Myometrial cell (primary cell): ENCODE data around the gene SERPINB4. TPM values are rescaled to one million over a fixed set of nuclear protein-coding genes. Genes with fewer than 3 reads are reported as not detected.

ENCODE experiments used
- total RNA-seq: library from RNA; depleted of rRNA; stranded (reverse); fragments of >200 nt; gene quantifications from 2 replicates; pipeline ENCODE4 v1.2.3, GENCODE V29; 2015

Gene SERPINB4
- total RNA-seq, result not detected in 2 replicates

DNA sequence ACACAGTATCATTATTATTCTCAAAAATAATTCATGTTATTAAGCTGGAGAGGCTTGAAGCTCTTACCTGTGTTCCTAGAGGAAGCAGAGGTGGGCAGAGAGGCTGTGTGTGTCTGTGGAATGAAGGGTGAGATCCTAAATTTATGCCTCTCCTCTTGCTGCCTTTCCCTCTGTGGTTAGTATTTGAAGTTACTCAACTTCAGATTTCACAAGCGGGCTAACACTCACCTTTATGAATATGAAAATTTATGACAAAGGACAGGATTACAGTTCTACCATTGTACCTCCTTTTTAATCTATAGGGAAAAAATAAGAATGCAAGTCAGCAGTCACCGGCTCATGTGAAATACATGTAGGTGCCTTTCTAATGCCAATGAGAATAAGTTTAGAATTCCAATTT lies at the start of gene SERPINB4:
SERPINB4 (minus strand) TSS at position 115 of the 400 bp plus-strand sequence. CDS start 679 bp downstream, outside the sequence.

DNA sequence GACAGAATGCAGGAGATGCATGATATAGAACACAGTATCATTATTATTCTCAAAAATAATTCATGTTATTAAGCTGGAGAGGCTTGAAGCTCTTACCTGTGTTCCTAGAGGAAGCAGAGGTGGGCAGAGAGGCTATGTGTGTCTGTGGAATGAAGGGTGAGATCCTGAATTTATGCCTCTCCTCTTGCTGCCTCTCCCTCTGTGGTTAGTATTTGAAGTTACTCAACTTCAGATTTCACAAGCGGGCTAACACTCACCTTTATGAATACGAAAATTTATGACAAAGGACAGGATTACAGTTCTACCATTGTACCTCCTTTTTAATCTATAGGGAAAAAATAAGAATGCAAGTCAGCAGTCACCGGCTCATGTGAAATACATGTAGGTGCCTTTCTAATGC lies 17.7 kb upstream of the SERPINB4 start, which contains the start of gene SERPINB3:
SERPINB3 (minus strand) TSS at position 144 of the 400 bp plus-strand sequence. CDS start 677 bp downstream, outside the sequence.

Other genes starting within 250 kb of the SERPINB4 start
- 26.8 and 30.5 TPM in 2 replicates for gene VPS4B, start 221.8 kb downstream of the SERPINB4 start, total RNA-seq
- gene SERPINB5, start 167.3 kb downstream of the SERPINB4 start, total RNA-seq, result not detected in 2 replicates
- gene SERPINB12, start 101.9 kb downstream of the SERPINB4 start, total RNA-seq, result not detected in 2 replicates
- gene SERPINB13, start 56.9 kb downstream of the SERPINB4 start, total RNA-seq, result not detected in 2 replicates
- gene SERPINB3, start 17.6 kb upstream of the SERPINB4 start, total RNA-seq, result not detected in 2 replicates
- gene SERPINB11, start 58.7 kb upstream of the SERPINB4 start, total RNA-seq, result not detected in 2 replicates
- gene SERPINB7, start 131.2 kb upstream of the SERPINB4 start, total RNA-seq, result 16.1 and 25.1 TPM in 2 replicates
- not detected in 2 replicates for gene SERPINB2, start 243.4 kb upstream of the SERPINB4 start, total RNA-seq